ENCODE results near the gene KCNK17. TPM values are rescaled to one million over a fixed set of nuclear protein-coding genes. Genes with fewer than 3 reads are reported as not detected.

Gene KCNK17
- total RNA-seq, 1 experiment from 2014 or later = not detected

GRCh38 chr6:39260953-39261352 lies 53.3 kb downstream of the KCNK17 start:
- no peak overlapping the region for H3K27ac Mint-ChIP-seq (ENCODE audit: unreplicated experiment)
- H3K27me3 Mint-ChIP-seq (ENCODE audit: unreplicated experiment) = peaks cover 28% of the 10 kb centered on the region
- no peaks in the 10 kb centered on the region for H3K9me3 Mint-ChIP-seq (ENCODE audit: low read depth, unreplicated experiment)
- no peak overlapping the region for H3K4me3 Mint-ChIP-seq (ENCODE audit: low read depth, unreplicated experiment)
- no peaks in the 10 kb centered on the region for H3K4me1 Mint-ChIP-seq (ENCODE audit: low read depth, unreplicated experiment)
- CTCF ChIA-PET = no interaction called here
- intact Hi-C loops (cut with micrococcal nuclease; ENCODE audit: unreplicated experiment) = no loop called here
- TF ChIP-seq, protein P1, sequence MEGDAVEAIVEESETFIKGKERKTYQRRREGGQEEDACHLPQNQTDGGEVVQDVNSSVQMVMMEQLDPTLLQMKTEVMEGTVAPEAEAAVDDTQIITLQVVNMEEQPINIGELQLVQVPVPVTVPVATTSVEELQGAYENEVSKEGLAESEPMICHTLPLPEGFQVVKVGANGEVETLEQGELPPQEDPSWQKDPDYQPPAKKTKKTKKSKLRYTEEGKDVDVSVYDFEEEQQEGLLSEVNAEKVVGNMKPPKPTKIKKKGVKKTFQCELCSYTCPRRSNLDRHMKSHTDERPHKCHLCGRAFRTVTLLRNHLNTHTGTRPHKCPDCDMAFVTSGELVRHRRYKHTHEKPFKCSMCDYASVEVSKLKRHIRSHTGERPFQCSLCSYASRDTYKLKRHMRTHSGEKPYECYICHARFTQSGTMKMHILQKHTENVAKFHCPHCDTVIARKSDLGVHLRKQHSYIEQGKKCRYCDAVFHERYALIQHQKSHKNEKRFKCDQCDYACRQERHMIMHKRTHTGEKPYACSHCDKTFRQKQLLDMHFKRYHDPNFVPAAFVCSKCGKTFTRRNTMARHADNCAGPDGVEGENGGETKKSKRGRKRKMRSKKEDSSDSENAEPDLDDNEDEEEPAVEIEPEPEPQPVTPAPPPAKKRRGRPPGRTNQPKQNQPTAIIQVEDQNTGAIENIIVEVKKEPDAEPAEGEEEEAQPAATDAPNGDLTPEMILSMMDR (IDR thresholded peaks at IDR 0.05; ENCODE audit: unreplicated experiment) = no peak
- no peaks in the 10 kb centered on the region for H3K36me3 Mint-ChIP-seq (ENCODE audit: insufficient read depth, unreplicated experiment)
- BruUV-seq (replicated peaks) = no TSS peak
- DNase-seq = no peak

DNA sequence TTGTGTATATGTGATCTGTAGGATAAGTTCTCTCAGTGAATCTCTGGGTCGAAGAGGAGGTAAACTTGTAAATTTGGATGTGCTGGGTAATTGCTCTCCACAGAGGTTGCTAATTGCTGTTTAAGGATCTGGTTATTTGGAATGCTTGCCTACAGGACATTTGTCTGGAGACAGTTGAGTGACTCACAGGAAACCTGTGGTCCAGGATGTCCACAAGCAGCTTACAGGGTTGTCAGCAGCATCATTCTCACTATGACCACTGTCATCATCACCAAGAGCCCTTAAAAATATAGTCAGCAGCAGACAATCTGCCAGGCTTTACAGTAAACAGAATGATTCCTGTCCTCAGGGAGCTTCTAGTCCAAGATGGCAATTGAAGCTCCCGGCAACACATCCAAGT lies 53.8 kb downstream of the KCNK17 start:
- no peaks in the 10 kb centered on the region for H3K36me3 Mint-ChIP-seq (ENCODE audit: insufficient read depth, unreplicated experiment)
- DNase-seq = no peak
- peaks cover 28% of the 10 kb centered on the region for H3K27me3 Mint-ChIP-seq (ENCODE audit: unreplicated experiment)
- intact Hi-C loops (cut with micrococcal nuclease; ENCODE audit: unreplicated experiment) = no loop called here
- H3K4me3 Mint-ChIP-seq (ENCODE audit: low read depth, unreplicated experiment) = no peak overlapping the region
- no peaks in the 10 kb centered on the region for H3K9me3 Mint-ChIP-seq (ENCODE audit: low read depth, unreplicated experiment)
- no peaks in the 10 kb centered on the region for H3K4me1 Mint-ChIP-seq (ENCODE audit: low read depth, unreplicated experiment)
- BruUV-seq (replicated peaks) = no TSS peak
- TF ChIP-seq, protein P1 (IDR thresholded peaks at IDR 0.05; ENCODE audit: unreplicated experiment) = no peak
- no peak overlapping the region for H3K27ac Mint-ChIP-seq (ENCODE audit: unreplicated experiment)
- CTCF ChIA-PET = interaction anchor here (0.7 to 1.3 kb wide), 2 partner anchors 20 to 53 kb away, joined by 3 to 4 read pairs; no protein-coding TSS in a partner anchor

GRCh38 chr6:39256294-39256940 lies 57.8 kb downstream of the KCNK17 start:
- CTCF ChIA-PET = interaction anchor here (0.7 kb wide), 1 partner anchor 35 kb away, joined by 3 read pairs; no protein-coding TSS in a partner anchor
- no peak overlapping the region for H3K4me3 Mint-ChIP-seq (ENCODE audit: low read depth, unreplicated experiment)

DNA sequence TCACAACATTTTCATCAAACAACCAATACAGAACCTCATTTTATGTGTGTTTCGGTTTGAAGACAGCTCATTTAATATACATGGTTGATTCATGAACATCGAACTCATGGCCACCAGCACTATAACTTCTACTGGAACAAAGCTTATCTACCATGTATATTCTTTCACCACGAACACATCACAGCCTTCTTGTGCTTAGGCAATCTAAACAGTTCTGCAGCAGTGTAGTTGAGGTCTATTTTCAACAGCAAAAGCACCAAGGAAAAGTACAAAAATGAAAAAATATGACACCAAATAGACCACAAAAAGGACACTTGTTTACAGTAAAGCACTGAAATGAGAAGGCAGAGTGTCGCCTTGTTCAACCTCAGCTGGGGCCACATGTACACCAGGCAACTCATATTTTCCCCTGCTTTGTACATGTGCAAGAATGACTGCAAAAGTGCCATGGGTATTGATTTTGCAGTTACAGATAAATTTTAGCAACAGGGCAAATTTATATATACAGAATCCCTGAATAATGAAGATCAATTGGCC lies 59.2 kb downstream of the KCNK17 start:
- Mint-ChIP-seq H3K27me3 (ENCODE audit: unreplicated experiment) (peaks cover 41% of the 10 kb centered on the region), H3K36me3 (ENCODE audit: insufficient read depth, unreplicated experiment) (no peaks in the 10 kb centered on the region)
- intact Hi-C loops (cut with micrococcal nuclease; ENCODE audit: unreplicated experiment) = no loop called here

More at GRCh38 chr6:39256294-39256940, 57.8 kb downstream of the KCNK17 start:
- intact Hi-C loops (cut with micrococcal nuclease; ENCODE audit: unreplicated experiment) = no loop called here
- H3K4me1 Mint-ChIP-seq (ENCODE audit: low read depth, unreplicated experiment) = no peaks in the 10 kb centered on the region
- H3K27me3 Mint-ChIP-seq (ENCODE audit: unreplicated experiment) = peaks cover 42% of the 10 kb centered on the region
- H3K36me3 Mint-ChIP-seq (ENCODE audit: insufficient read depth, unreplicated experiment) = no peaks in the 10 kb centered on the region
- TF ChIP-seq, protein P1 (IDR thresholded peaks at IDR 0.05; ENCODE audit: unreplicated experiment) = no peak
- no peak for DNase-seq
- no peak overlapping the region for H3K27ac Mint-ChIP-seq (ENCODE audit: unreplicated experiment)
- H3K9me3 Mint-ChIP-seq (ENCODE audit: low read depth, unreplicated experiment) = peaks cover 14% of the 10 kb centered on the region
- BruUV-seq (replicated peaks) = no TSS peak

More for the DNA sequence above, 59.2 kb downstream of the KCNK17 start:
- BruUV-seq (replicated peaks) = no TSS peak
- Mint-ChIP-seq H3K9me3 (ENCODE audit: low read depth, unreplicated experiment) (peaks cover 14% of the 10 kb centered on the region), H3K4me3 (ENCODE audit: low read depth, unreplicated experiment) (no peak overlapping the region), H3K27ac (ENCODE audit: unreplicated experiment) (no peak overlapping the region), H3K4me1 (ENCODE audit: low read depth, unreplicated experiment) (no peaks in the 10 kb centered on the region)
- CTCF ChIA-PET = no interaction called here
- DNase-seq = no peak
- TF ChIP-seq, protein P1 (IDR thresholded peaks at IDR 0.05; ENCODE audit: unreplicated experiment) = no peak
